DND-41 (cell line): Measurements from ENCODE around the gene STAG1.

ENCODE experiments used
- ATAC-seq: fragments of 200-7000 bp; cut with Tn5 transposase; 3 replicates; pipeline ENCODE4 v1.9.1; 2021; ENCODE audit warnings: low read depth; ENCODE audit not compliant: insufficient read depth
- DNase-seq: peaks from one replicate; pipeline ENCODE4 v3.0.0-alpha.2; 2020
- H2AFZ ChIP-seq: 2 replicates; pipeline ENCODE4 v1.6.0; 2012; ENCODE audit warnings: low read depth, low read length
- H3K27ac ChIP-seq: 2 replicates; pipeline ENCODE4 v1.5.1; 2012; ENCODE audit warnings: low read length, inconsistent platforms
- H3K27me3 ChIP-seq: fragments of 200-600 bp; sonication (generic); 2 replicates; pipeline ENCODE4 v1.6.0; 2012; ENCODE audit warnings: low read length, mild to moderate bottlenecking, inconsistent platforms; ENCODE audit not compliant: insufficient read depth, poor library complexity
- H3K36me3 ChIP-seq: 2 replicates; pipeline ENCODE4 v1.5.1; 2012; ENCODE audit warnings: low read length, inconsistent platforms; ENCODE audit not compliant: insufficient read depth
- H3K4me1 ChIP-seq: 2 replicates; pipeline ENCODE4 v1.5.1; 2012; ENCODE audit warnings: mild to moderate bottlenecking, low read length; ENCODE audit not compliant: insufficient read depth
- H3K4me2 ChIP-seq: 2 replicates; pipeline ENCODE4 v1.6.0; 2012; ENCODE audit warnings: mild to moderate bottlenecking, moderate library complexity, low read length, inconsistent platforms; ENCODE audit not compliant: insufficient read depth
- H3K4me3 ChIP-seq, 2 experiments: fragments of 200-600 bp in 1 of 2; shearing (Covaris generic) in 1 of 2; 2 replicates each; pipeline ENCODE4 v1.5.1; 2012 to 2016; ENCODE audit warnings: inconsistent platforms in 2 of 2, low read length in 2 of 2, mild to moderate bottlenecking in 2 of 2, low read depth in 1 of 2, moderate library complexity in 1 of 2
- H3K79me2 ChIP-seq: 2 replicates; pipeline ENCODE4 v1.6.0; 2012; ENCODE audit warnings: low read length, inconsistent platforms; ENCODE audit not compliant: insufficient read depth
- H3K9ac ChIP-seq: 2 replicates; pipeline ENCODE4 v1.6.0; 2012; ENCODE audit warnings: low read depth, mild to moderate bottlenecking, inconsistent platforms, low read length, moderate library complexity
- H3K9me3 ChIP-seq: 2 replicates; pipeline ENCODE4 v1.5.1; 2012; ENCODE audit warnings: low read length, moderate library complexity, mild to moderate bottlenecking, inconsistent platforms; ENCODE audit not compliant: insufficient read depth, severe bottlenecking
- H4K20me1 ChIP-seq: 2 replicates; pipeline ENCODE4 v1.6.0; 2012; ENCODE audit warnings: low read length; ENCODE audit not compliant: insufficient read depth
- CTCF ChIP-seq: IDR thresholded peaks from 2 replicates; pipeline ENCODE4 v1.5.1; 2012; ENCODE audit warnings: borderline replicate concordance, low read length, moderate library complexity, mild to moderate bottlenecking; ENCODE audit not compliant: poor library complexity, severe bottlenecking; ENCODE audit errors: extremely low read depth
- EZH2 ChIP-seq: IDR thresholded peaks from 3 replicates; pipeline ENCODE4 v1.6.1; 2012; ENCODE audit warnings: borderline replicate concordance, low read depth, mild to moderate bottlenecking, moderate library complexity, low read length, inconsistent platforms; ENCODE audit not compliant: severe bottlenecking

STAG1 gene

GRCh38 chr3:136535906-136536305 is 216.3 kb downstream of the STAG1 start:
- H3K4me2 ChIP-seq: no peak overlapping the region
- TF ChIP-seq EZH2 (no peak), CTCF (no peak)
- no peak overlapping the region for H3K9ac ChIP-seq
- no peaks in the 10 kb centered on the region for H3K27me3 ChIP-seq
- H3K4me1 ChIP-seq: no peaks in the 10 kb centered on the region
- H3K4me3 ChIP-seq: no peak overlapping the region
- H4K20me1 ChIP-seq: no peaks in the 10 kb centered on the region
- H3K27ac ChIP-seq: no peak overlapping the region
- no peak for ATAC-seq
- no peak for DNase-seq
- peaks cover 45% of the 10 kb centered on the region for H3K36me3 ChIP-seq
- peaks cover 11% of the 10 kb centered on the region for H3K9me3 ChIP-seq
- no peak overlapping the region for H2AFZ ChIP-seq
- H3K79me2 ChIP-seq: peaks cover 30% of the 10 kb centered on the region

DNA sequence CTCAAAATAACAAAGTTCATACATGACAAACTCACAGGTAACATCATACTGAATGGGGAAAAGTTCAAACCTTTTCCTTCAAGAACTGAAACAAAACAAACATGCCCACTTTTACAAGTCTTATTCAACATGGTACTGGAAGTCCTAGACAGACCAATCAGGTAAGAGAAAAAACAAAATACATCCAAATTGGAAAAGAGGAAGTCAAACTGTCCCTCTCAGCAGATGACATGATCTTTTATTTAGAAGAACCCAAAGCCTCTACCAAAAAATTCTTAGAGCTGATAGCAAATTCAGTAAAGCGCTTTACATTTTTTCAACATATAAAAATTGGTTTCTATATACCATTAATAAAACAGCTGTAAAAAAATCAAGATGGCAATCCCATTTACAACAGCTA is 219.4 kb downstream of the STAG1 start:
- no peak for ATAC-seq
- no peak for TF ChIP-seq CTCF
- TF ChIP-seq EZH2: no peak
- H3K4me1 ChIP-seq: no peaks in the 10 kb centered on the region

DNA sequence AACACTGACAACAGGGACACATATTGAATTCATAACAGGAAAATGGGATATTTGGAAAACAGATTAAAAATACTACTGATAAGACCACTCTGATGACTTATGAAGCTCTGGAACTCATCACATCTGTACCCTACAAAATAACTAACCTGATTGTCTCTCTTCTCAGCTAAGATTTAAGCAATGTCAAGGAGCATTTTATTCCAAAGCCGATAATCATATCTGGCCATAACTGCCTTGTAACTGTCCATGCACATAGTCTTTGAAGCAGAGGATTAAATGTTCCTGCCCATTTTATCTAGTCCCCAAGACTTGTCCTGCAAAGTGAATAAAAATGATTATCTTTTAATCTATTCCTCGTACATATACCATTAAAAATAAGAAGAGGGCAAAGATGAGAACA is 234.1 kb downstream of the STAG1 start:
- Histone ChIP-seq H3K4me3 (no peak overlapping the region), H3K27ac (no peak overlapping the region), H3K4me2 (no peak overlapping the region), H3K36me3 (peaks cover 37% of the 10 kb centered on the region; the same call in 1 of the 2 replicates), H3K9me3 (no peaks in the 10 kb centered on the region), H3K27me3 (no peaks in the 10 kb centered on the region), H2AFZ (no peak overlapping the region), H3K79me2 (peaks cover 3% of the 10 kb centered on the region; the same call in 1 of the 2 replicates), H4K20me1 (no peaks in the 10 kb centered on the region), H3K4me1 (no peaks in the 10 kb centered on the region), H3K9ac (no peak overlapping the region)
- no peak for ATAC-seq
- no peak for DNase-seq
- TF ChIP-seq CTCF (no peak), EZH2 (no peak)

More for the DNA sequence above, 219.4 kb downstream of the STAG1 start:
- H4K20me1 ChIP-seq: no peaks in the 10 kb centered on the region
- no peak for DNase-seq
- H3K36me3 ChIP-seq: peaks cover 34% of the 10 kb centered on the region
- H3K27me3 ChIP-seq: no peaks in the 10 kb centered on the region
- no peak overlapping the region for H2AFZ ChIP-seq
- H3K4me3 ChIP-seq: no peak overlapping the region
- H3K9ac ChIP-seq: no peak overlapping the region
- no peak overlapping the region for H3K4me2 ChIP-seq
- H3K27ac ChIP-seq: no peak overlapping the region
- H3K79me2 ChIP-seq: peaks cover 53% of the 10 kb centered on the region
- peaks cover 23% of the 10 kb centered on the region for H3K9me3 ChIP-seq

GRCh38 chr3:136516656-136517055 is 235.5 kb downstream of the STAG1 start:
- Histone ChIP-seq H3K36me3 (peaks cover 35% of the 10 kb centered on the region; the same call in 1 of the 2 replicates), H3K27me3 (no peaks in the 10 kb centered on the region), H3K4me2 (no peak overlapping the region), H3K9ac (no peak overlapping the region), H2AFZ (no peak overlapping the region), H3K79me2 (peaks cover 8% of the 10 kb centered on the region; the same call in 1 of the 2 replicates), H3K9me3 (no peaks in the 10 kb centered on the region), H3K4me1 (no peaks in the 10 kb centered on the region), H4K20me1 (no peaks in the 10 kb centered on the region), H3K27ac (no peak overlapping the region), H3K4me3 (no peak overlapping the region)
- no peak for TF ChIP-seq CTCF
- no peak for TF ChIP-seq EZH2
- ATAC-seq (no peak), DNase-seq (no peak)
